GM04504 (cell line): ENCODE measurements around the gene GPR15LG.

Experiments
- DNase-seq: peaks from one replicate; pipeline ENCODE4 v3.0.0-alpha.2; 2012; ENCODE audit warnings: low read depth

The GPR15LG gene

GRCh38 chr10:84214612-84215235 lies 41.1 kb downstream of the GPR15LG start:
- DNase-seq: no peak

GRCh38 chr10:84216834-84217233 lies 43.2 kb downstream of the GPR15LG start:
- DNase-seq: no peak

GRCh38 chr10:84217746-84218145 lies 44.1 kb downstream of the GPR15LG start:
- no peak for DNase-seq

GRCh38 chr10:84221916-84222315 lies 48.3 kb downstream of the GPR15LG start:
- no peak for DNase-seq

GRCh38 chr10:84224411-84225028 lies 50.9 kb downstream of the GPR15LG start:
- no peak for DNase-seq

GRCh38 chr10:84225427-84226173 lies 52.0 kb downstream of the GPR15LG start, which contains the start of gene LRIT2:
Gene LRIT2 (minus strand): TSS chr10:84225544. CDS start chr10:84225520, 24 bp downstream.
- DNase-seq: no peak

GRCh38 chr10:84226616-84227015 lies 53.0 kb downstream of the GPR15LG start:
- no peak for DNase-seq

- DNase-seq: no peak
These were observed 54.2 kb downstream of the GPR15LG start for GRCh38 chr10:84227810-84228209.

- no peak for DNase-seq
These were observed 56.8 kb downstream of the GPR15LG start for GRCh38 chr10:84230359-84230758.

- no peak for DNase-seq
These were observed 58.8 kb downstream of the GPR15LG start for GRCh38 chr10:84232376-84232775.

GRCh38 chr10:84233940-84234339 lies 60.3 kb downstream of the GPR15LG start:
- no peak for DNase-seq

GRCh38 chr10:84234479-84234878 lies 60.9 kb downstream of the GPR15LG start:
- DNase-seq: no peak
